Upper lobe of left lung (tissue), 4 donors: ENCODE results near the gene TMEM181.

Experiments used
- EP300 ChIP-seq, 4 donors: sonication (generic); formaldehyde crosslinking; IDR thresholded peaks; one replicate each; pipeline ENCODE4 v1.5.1; 2017; ENCODE audit warnings: antibody characterized with exemption in 4 of 4, control low read depth in 2 of 4
- POLR2A ChIP-seq, 4 donors: fragments of 450-650 bp; IDR thresholded peaks; one replicate each; pipeline ENCODE4 v1.5.1; 2016 to 2017; ENCODE audit warnings: antibody characterized with exemption in 4 of 4, mild to moderate bottlenecking in 2 of 4
- POLR2AphosphoS5 ChIP-seq, 2 donors: sonication (generic); formaldehyde crosslinking; IDR thresholded peaks; one replicate each; pipeline ENCODE4 v1.5.1; 2017; ENCODE audit warnings: antibody characterized with exemption in 2 of 2
- TF ChIP-seq, protein P1 (sequence below), 6 experiments: fragments of 450-650 bp in 4 of 6; fragments of 200-600 bp in 2 of 6; sonication (generic) in 2 of 6; IDR thresholded peaks; one replicate each; pipeline ENCODE4 v1.5.1; 2016 to 2019; ENCODE audit warnings: antibody characterized with exemption in 6 of 6

DNA sequence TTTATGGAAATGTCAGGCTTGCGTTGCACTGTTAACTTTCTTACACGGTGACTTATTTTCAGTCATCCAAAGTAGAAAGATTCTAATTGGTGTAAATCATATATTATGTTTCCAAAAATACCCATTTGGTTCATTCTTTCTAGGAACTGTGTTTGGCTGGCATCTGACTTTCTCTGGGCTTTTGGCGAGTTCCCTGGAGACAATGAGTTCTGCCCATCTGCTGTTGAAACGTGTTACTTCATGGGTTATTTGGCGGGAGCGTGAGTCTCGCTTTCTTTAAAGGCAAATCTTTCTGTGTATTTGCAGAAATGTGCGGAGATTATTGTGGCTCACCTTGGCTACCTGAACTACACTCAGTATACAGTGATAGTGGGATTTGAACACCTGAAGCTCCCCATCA is 29.5 kb downstream of the TMEM181 start:
- TF ChIP-seq POLR2A (IDR thresholded peaks at IDR 0.05) (no peak), EP300 (IDR thresholded peaks at IDR 0.05) (no peak), POLR2AphosphoS5 (IDR thresholded peaks at IDR 0.05) (no peak)
- TF ChIP-seq, protein P1, sequence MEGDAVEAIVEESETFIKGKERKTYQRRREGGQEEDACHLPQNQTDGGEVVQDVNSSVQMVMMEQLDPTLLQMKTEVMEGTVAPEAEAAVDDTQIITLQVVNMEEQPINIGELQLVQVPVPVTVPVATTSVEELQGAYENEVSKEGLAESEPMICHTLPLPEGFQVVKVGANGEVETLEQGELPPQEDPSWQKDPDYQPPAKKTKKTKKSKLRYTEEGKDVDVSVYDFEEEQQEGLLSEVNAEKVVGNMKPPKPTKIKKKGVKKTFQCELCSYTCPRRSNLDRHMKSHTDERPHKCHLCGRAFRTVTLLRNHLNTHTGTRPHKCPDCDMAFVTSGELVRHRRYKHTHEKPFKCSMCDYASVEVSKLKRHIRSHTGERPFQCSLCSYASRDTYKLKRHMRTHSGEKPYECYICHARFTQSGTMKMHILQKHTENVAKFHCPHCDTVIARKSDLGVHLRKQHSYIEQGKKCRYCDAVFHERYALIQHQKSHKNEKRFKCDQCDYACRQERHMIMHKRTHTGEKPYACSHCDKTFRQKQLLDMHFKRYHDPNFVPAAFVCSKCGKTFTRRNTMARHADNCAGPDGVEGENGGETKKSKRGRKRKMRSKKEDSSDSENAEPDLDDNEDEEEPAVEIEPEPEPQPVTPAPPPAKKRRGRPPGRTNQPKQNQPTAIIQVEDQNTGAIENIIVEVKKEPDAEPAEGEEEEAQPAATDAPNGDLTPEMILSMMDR (IDR thresholded peaks at IDR 0.05), result no peak
